Kidney epithelial cell (primary cell): ENCODE measurements around the gene ATP5MC2. TPM values are rescaled to one million over a fixed set of nuclear protein-coding genes. Genes with fewer than 3 reads are reported as not detected.
"Not testable (repeated sequence)": the region's sequence is repeated elsewhere in the genome, so short reads cannot be mapped to it uniquely, and the experiment has no call there.

ENCODE experiments used
- DNase-seq: peaks from one replicate; pipeline ENCODE4 v3.0.0-alpha.2; 2010; ENCODE audit warnings: low read depth
- H3K27me3 ChIP-seq: 2 replicates; pipeline ENCODE4 v1.6.0; 2011; ENCODE audit warnings: low read length; ENCODE audit not compliant: control insufficient read depth, insufficient read depth
- H3K36me3 ChIP-seq: 2 replicates; pipeline ENCODE4 v1.5.1; 2011; ENCODE audit warnings: low read length; ENCODE audit not compliant: control insufficient read depth, insufficient read depth
- H3K4me3 ChIP-seq: 2 replicates; pipeline ENCODE4 v1.5.1; 2011; ENCODE audit warnings: low read depth, mild to moderate bottlenecking, control low read depth, low read length
- total RNA-seq: library from RNA; depleted of rRNA; stranded (reverse); fragments of >200 nt; gene quantifications from 2 replicates; pipeline ENCODE4 v1.2.3, GENCODE V29; 2015
- TF ChIP-seq, protein P1 (sequence below): IDR thresholded peaks from 2 replicates; pipeline ENCODE4 v1.5.1; 2011; ENCODE audit warnings: mild to moderate bottlenecking, moderate library complexity, low read length, control low read depth, inconsistent platforms; ENCODE audit not compliant: insufficient read depth, poor library complexity, severe bottlenecking

The ATP5MC2 gene
- 235 and 299 TPM in 2 replicates for total RNA-seq

GRCh38 chr12:53675701-53676607 lies at the start of gene ATP5MC2:
Gene ATP5MC2 (minus strand): TSS chr12:53676083. CDS start chr12:53672614, 3,469 bp downstream.
- no peaks in the 10 kb centered on the region for H3K27me3 ChIP-seq
- TF ChIP-seq, protein P1, sequence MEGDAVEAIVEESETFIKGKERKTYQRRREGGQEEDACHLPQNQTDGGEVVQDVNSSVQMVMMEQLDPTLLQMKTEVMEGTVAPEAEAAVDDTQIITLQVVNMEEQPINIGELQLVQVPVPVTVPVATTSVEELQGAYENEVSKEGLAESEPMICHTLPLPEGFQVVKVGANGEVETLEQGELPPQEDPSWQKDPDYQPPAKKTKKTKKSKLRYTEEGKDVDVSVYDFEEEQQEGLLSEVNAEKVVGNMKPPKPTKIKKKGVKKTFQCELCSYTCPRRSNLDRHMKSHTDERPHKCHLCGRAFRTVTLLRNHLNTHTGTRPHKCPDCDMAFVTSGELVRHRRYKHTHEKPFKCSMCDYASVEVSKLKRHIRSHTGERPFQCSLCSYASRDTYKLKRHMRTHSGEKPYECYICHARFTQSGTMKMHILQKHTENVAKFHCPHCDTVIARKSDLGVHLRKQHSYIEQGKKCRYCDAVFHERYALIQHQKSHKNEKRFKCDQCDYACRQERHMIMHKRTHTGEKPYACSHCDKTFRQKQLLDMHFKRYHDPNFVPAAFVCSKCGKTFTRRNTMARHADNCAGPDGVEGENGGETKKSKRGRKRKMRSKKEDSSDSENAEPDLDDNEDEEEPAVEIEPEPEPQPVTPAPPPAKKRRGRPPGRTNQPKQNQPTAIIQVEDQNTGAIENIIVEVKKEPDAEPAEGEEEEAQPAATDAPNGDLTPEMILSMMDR, result peak; percentile 100
- no peaks in the 10 kb centered on the region for H3K36me3 ChIP-seq
- DNase-seq, result peak; percentile 88
- H3K4me3 ChIP-seq, result peak within 1 kb of the TSS; percentile 65

GRCh38 chr12:53722450-53723041 lies 46.7 kb upstream of the ATP5MC2 start:
- Histone ChIP-seq H3K27me3 (no peaks in the 10 kb centered on the region), H3K36me3 (peaks cover 1% of the 10 kb centered on the region)

DNA sequence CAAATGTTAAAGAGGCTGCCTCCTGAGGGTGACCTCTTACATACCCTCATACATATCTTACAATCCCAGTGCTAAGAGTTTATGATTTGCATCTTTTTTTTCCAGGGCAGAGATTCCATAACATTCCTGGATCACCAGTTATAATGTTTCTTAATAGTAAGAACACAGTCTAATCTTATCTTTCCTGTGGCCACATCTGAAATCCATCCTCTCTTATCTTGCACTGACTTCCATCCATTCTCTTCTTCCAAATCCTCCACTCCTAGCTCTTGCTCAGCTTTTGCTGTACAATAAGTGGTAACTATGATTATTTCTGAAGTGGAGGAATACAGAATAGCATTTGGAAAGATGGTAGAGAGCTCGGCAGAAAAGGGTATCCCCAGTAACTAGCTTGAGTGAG lies 45.1 kb upstream of the ATP5MC2 start:
- DNase-seq, result no peak
- no peak overlapping the region for H3K4me3 ChIP-seq
- H3K27me3 ChIP-seq, result no peaks in the 10 kb centered on the region
- TF ChIP-seq, protein P1, result no peak
- peaks cover 1% of the 10 kb centered on the region for H3K36me3 ChIP-seq

More at GRCh38 chr12:53722450-53723041, 46.7 kb upstream of the ATP5MC2 start:
- TF ChIP-seq, protein P1, result no peak
- no peak overlapping the region for H3K4me3 ChIP-seq
- no peak for DNase-seq

DNA sequence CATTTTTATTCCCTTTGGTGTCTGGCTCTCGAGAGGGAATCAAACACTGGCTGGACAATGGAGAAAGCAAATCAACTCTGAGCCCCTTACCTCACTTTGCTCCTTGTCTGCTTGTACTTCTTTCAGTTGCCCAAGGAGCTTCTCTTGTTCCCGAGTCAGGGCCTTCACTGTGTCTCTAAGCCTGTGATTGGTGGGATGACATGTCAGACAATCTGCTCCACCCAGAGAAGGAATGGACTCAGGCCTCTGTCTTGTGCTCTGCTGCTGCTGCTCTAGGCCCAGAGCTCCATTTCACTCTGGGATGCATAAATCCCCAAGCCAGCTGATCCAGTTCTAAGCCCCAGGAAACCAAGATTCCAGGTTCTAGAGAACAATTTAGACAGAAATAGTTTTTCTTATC lies 43.8 kb upstream of the ATP5MC2 start:
- H3K27me3 ChIP-seq, result no peaks in the 10 kb centered on the region
- H3K36me3 ChIP-seq, result peaks cover 1% of the 10 kb centered on the region
- TF ChIP-seq, protein P1, result no peak
- no peak for DNase-seq
- H3K4me3 ChIP-seq, result no peak overlapping the region

- H3K27me3 ChIP-seq, DNase-seq, H3K36me3 ChIP-seq, H3K4me3 ChIP-seq: not testable (repeated sequence)
Measured at GRCh38 chr12:53718567-53718966, 42.7 kb upstream of the ATP5MC2 start.

DNA sequence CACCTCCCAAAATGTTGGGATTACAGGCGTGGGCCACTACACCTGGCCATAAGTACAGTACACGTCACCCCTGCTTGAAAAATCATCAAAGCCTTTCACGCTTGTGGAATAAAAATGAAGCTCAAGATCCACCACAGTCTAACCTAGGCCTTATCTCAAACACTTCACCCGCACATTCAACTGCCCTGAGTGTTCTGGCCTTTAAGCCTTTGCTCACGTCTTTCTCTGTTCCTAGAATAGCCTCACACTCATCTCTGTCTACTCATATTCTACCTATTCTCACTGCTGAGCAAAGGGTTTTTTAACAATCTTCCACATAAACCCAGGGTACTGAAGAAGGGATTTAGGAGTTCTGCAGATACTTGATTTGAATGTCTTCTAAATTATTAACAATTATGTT lies 41.4 kb upstream of the ATP5MC2 start:
- TF ChIP-seq, protein P1, result no peak
- Histone ChIP-seq H3K4me3 (no peak overlapping the region), H3K27me3 (no peaks in the 10 kb centered on the region), H3K36me3 (peaks cover 3% of the 10 kb centered on the region)
- no peak for DNase-seq
